ENCODE results near the gene LRRC36. TPM values are rescaled to one million over a fixed set of nuclear protein-coding genes. Genes with fewer than 3 reads are reported as not detected.

Gene LRRC36
- total and polyA plus RNA-seq, 2 of the 13 experiments (the other 11 are each of a cell fraction or from before 2014, with no cell fraction given): 0.12 to 0.15 TPM

GRCh38 chr16:67430504-67430976, 103.9 kb downstream of the LRRC36 start (continued):
- TF ChIP-seq AKNA (CRISPR knock-in tag; IDR thresholded peaks at IDR 0.05; ENCODE audit: borderline replicate concordance): no peak
- 0 out of 2 replicates have a peak, but pooled peaks have one; percentile 45 for TF ChIP-seq ZNF160 (CRISPR knock-in tag; IDR thresholded peaks at IDR 0.05)
- peak; percentile 85; the same call in 1 of the 2 replicates for TF ChIP-seq SPEN (CRISPR knock-in tag; IDR thresholded peaks at IDR 0.05; ENCODE audit: low read depth)
- TF ChIP-seq ZNF761 (CRISPR knock-in tag; conservative IDR thresholded peaks at IDR 0.05): peak; percentile 91
- TF ChIP-seq CENPX (CRISPR knock-in tag; IDR thresholded peaks at IDR 0.05): no peak
- no peak for TF ChIP-seq TCF7L2 (IDR thresholded peaks at IDR 0.05; ENCODE audit: low read depth, low read length)
- peak; percentile 85 for TF ChIP-seq ZFYVE20 (CRISPR knock-in tag; IDR thresholded peaks at IDR 0.05; ENCODE audit: borderline replicate concordance, low read depth)
- TF ChIP-seq ZBTB2 (CRISPR knock-in tag; IDR thresholded peaks at IDR 0.05; ENCODE audit: low read depth): no peak
- TF ChIP-seq ZKSCAN1 (IDR thresholded peaks at IDR 0.05; ENCODE audit: low read length): no peak
- no peak for TF ChIP-seq ZSCAN22 (CRISPR knock-in tag; IDR thresholded peaks at IDR 0.05)
- no peak for TF ChIP-seq CTCF (CRISPR knock-in tag; IDR thresholded peaks at IDR 0.05)
- no peak for TF ChIP-seq NCOA2 (CRISPR knock-in tag; IDR thresholded peaks at IDR 0.05)
- no peak for TF ChIP-seq ZNF615 (CRISPR knock-in tag; IDR thresholded peaks at IDR 0.05; ENCODE audit: borderline replicate concordance)
- TF ChIP-seq HOXA5 (CRISPR knock-in tag; IDR thresholded peaks at IDR 0.05): peak; percentile 64; the same call in 1 of the 2 replicates
- TF ChIP-seq MBNL3 (CRISPR knock-in tag; conservative IDR thresholded peaks at IDR 0.05): no peak
- TF ChIP-seq ZNF460 (CRISPR knock-in tag; IDR thresholded peaks at IDR 0.05; ENCODE audit: borderline replicate concordance): no peak
- no peak for TF ChIP-seq SP140L (CRISPR knock-in tag; IDR thresholded peaks at IDR 0.05; ENCODE audit: borderline replicate concordance)
- 0 out of 2 replicates have a peak, but pooled peaks have one; percentile 31 for TF ChIP-seq CREBL2 (CRISPR knock-in tag; IDR thresholded peaks at IDR 0.05; ENCODE audit: borderline replicate concordance)
- TF ChIP-seq SALL1 (CRISPR knock-in tag; IDR thresholded peaks at IDR 0.05): peak; percentile 79
- TF ChIP-seq IRF9 (CRISPR knock-in tag; IDR thresholded peaks at IDR 0.05; ENCODE audit: borderline replicate concordance): peak; percentile 91
- TF ChIP-seq NFIB (CRISPR knock-in tag; IDR thresholded peaks at IDR 0.05; ENCODE audit: borderline replicate concordance): no peak
- TF ChIP-seq NFYB (CRISPR knock-in tag; IDR thresholded peaks at IDR 0.05): no peak
